Mesenchymal stem cell (in vitro differentiated cells and primary cell): ENCODE measurements around the gene ATIC.

Source experiments
- DNase-seq: peaks from one replicate; pipeline ENCODE4 v3.0.0-alpha.2; 2013
- H2AFZ ChIP-seq: one replicate; pipeline ENCODE4 v1.6.1; 2013; ENCODE audit warnings: low read depth, mild to moderate bottlenecking, control low read depth, inconsistent platforms, low read length, moderate library complexity
- H2AK5ac ChIP-seq: 2 replicates; pipeline ENCODE4 v1.6.1; 2013; ENCODE audit warnings: low read length, moderate library complexity, mild to moderate bottlenecking, inconsistent platforms; ENCODE audit not compliant: severe bottlenecking
- H2BK120ac ChIP-seq: one replicate; pipeline ENCODE4 v1.6.1; 2013; ENCODE audit warnings: low read depth, mild to moderate bottlenecking, inconsistent platforms, low read length, moderate library complexity
- H2BK12ac ChIP-seq, 2 experiments: one replicate each; pipeline ENCODE4 v1.6.1; 2013; ENCODE audit warnings: inconsistent platforms in 2 of 2, low read length in 2 of 2, mild to moderate bottlenecking in 2 of 2, moderate library complexity in 2 of 2, control low read depth in 1 of 2
- H2BK15ac ChIP-seq: one replicate; pipeline ENCODE4 v1.6.1; 2013; ENCODE audit warnings: mild to moderate bottlenecking, low read depth, inconsistent platforms; ENCODE audit not compliant: poor library complexity, severe bottlenecking
- H2BK5ac ChIP-seq: 2 replicates; pipeline ENCODE4 v1.6.1; 2013; ENCODE audit warnings: low read depth, mild to moderate bottlenecking, low read length, control low read depth, inconsistent platforms; ENCODE audit not compliant: poor library complexity, severe bottlenecking
- H3K14ac ChIP-seq, 2 experiments: one replicate each; pipeline ENCODE4 v1.6.1; 2013; ENCODE audit warnings: inconsistent platforms in 2 of 2, low read length in 2 of 2, control low read depth in 1 of 2, mild to moderate bottlenecking in 1 of 2, moderate library complexity in 1 of 2
- H3K18ac ChIP-seq, 2 experiments: one replicate each; pipeline ENCODE4 v1.6.1; 2013; ENCODE audit warnings: inconsistent platforms in 2 of 2, low read length in 2 of 2, control low read depth in 1 of 2, low read depth in 1 of 2, mild to moderate bottlenecking in 1 of 2
- H3K23ac ChIP-seq, 2 experiments: one replicate each; pipeline ENCODE4 v1.6.1; 2013; ENCODE audit warnings: inconsistent platforms in 2 of 2, low read length in 2 of 2, mild to moderate bottlenecking in 2 of 2, moderate library complexity in 2 of 2, control low read depth in 1 of 2
- H3K27ac ChIP-seq: 2 replicates; pipeline ENCODE4 v1.5.1; 2013; ENCODE audit warnings: mild to moderate bottlenecking, moderate library complexity, low read length, control low read depth, inconsistent platforms; ENCODE audit not compliant: poor library complexity, severe bottlenecking
- H3K27me3 ChIP-seq, 2 experiments: 2 replicates each; pipeline versions ENCODE4 v1.6.1 to v1.7.0; 2013; ENCODE audit warnings: low read length in 2 of 2, mild to moderate bottlenecking in 2 of 2, moderate library complexity in 2 of 2, control low read depth in 1 of 2, inconsistent platforms in 1 of 2; ENCODE audit not compliant: control insufficient read depth in 1 of 2, insufficient read depth in 1 of 2
- H3K36me3 ChIP-seq, 2 experiments: 2 replicates each; pipeline versions ENCODE4 v1.6.1 to v1.7.0; 2013; ENCODE audit warnings: low read length in 2 of 2, control low read depth in 1 of 2, inconsistent platforms in 1 of 2, low read depth in 1 of 2, mild to moderate bottlenecking in 1 of 2; ENCODE audit not compliant: insufficient read depth in 2 of 2, control insufficient read depth in 1 of 2
- H3K4ac ChIP-seq, 2 experiments: one replicate each; pipeline ENCODE4 v1.6.1; 2013; ENCODE audit warnings: inconsistent platforms in 2 of 2, low read length in 2 of 2, mild to moderate bottlenecking in 2 of 2, moderate library complexity in 2 of 2, control low read depth in 1 of 2, low read depth in 1 of 2
- H3K4me1 ChIP-seq: 2 replicates; pipeline ENCODE4 v1.6.1; 2013; ENCODE audit warnings: low read depth, low read length, control low read depth; ENCODE audit not compliant: control insufficient read depth, insufficient read depth
- H3K4me2 ChIP-seq: 2 replicates; pipeline ENCODE4 v1.6.1; 2013; ENCODE audit warnings: low read length, mild to moderate bottlenecking, inconsistent platforms; ENCODE audit not compliant: poor library complexity, severe bottlenecking
- H3K4me3 ChIP-seq, 2 experiments: 2 replicates each; pipeline versions ENCODE4 v1.5.1 to v1.7.0; 2013; ENCODE audit warnings: low read length in 2 of 2, mild to moderate bottlenecking in 2 of 2, control low read depth in 1 of 2, low read depth in 1 of 2; ENCODE audit not compliant: insufficient read depth in 1 of 2
- H3K79me1 ChIP-seq: replicated peaks from 2 replicates; pipeline ENCODE4 v1.6.1; 2013; ENCODE audit warnings: mild to moderate bottlenecking, control low read depth, low read length, inconsistent platforms; ENCODE audit not compliant: poor library complexity, severe bottlenecking
- H3K9ac ChIP-seq: 2 replicates; pipeline ENCODE4 v1.7.0; 2013; ENCODE audit warnings: mild to moderate bottlenecking, low read length, moderate library complexity
- H3K9me3 ChIP-seq: 2 replicates; pipeline ENCODE4 v1.7.0; 2013; ENCODE audit warnings: mild to moderate bottlenecking, low read length; ENCODE audit not compliant: control insufficient read depth
- H4K8ac ChIP-seq: one replicate; pipeline ENCODE4 v1.6.1; 2013; ENCODE audit warnings: inconsistent platforms, mild to moderate bottlenecking, low read length, moderate library complexity
- H4K91ac ChIP-seq: one replicate; pipeline ENCODE4 v1.6.1; 2013; ENCODE audit warnings: mild to moderate bottlenecking, low read length, inconsistent platforms
- WGBS: methylation state at CpG from one replicate; pipeline ENCODE4 v1.1.7; 2013; ENCODE audit warnings: mixed read lengths; 5-methylcytosine and 5-hydroxymethylcytosine counted together

Gene ATIC

GRCh38 chr2:215382011-215382410, 70.2 kb downstream of the ATIC start:
- Histone ChIP-seq H2BK5ac (no peak overlapping the region), H2BK15ac (no peak overlapping the region), H2BK120ac (no peak overlapping the region), H3K14ac (no peak overlapping the region), H2BK12ac (no peak overlapping the region), H2AFZ (no peak overlapping the region), H3K18ac (no peak overlapping the region), H3K4ac (no peak overlapping the region), H3K9me3 (no peaks in the 10 kb centered on the region), H3K27ac (peak overlapping the region; percentile 13), H3K79me1 (peaks cover 4% of the 10 kb centered on the region), H3K36me3 (peaks cover 53 to 96% of the 10 kb centered on the region in 2 experiments), H3K9ac (peak overlapping the region; percentile 66), H4K91ac (no peak overlapping the region), H4K8ac (no peak overlapping the region), H2AK5ac (no peak overlapping the region), H3K23ac (no peak overlapping the region), H3K4me3 (no peak overlapping the region), H3K4me1 (peaks cover 8% of the 10 kb centered on the region), H3K4me2 (no peak overlapping the region), H3K27me3 (no peaks in the 10 kb centered on the region)
- 97% methylated on average over 5 of the region's 7 CpGs for WGBS
- DNase-seq, result no peak

- Histone ChIP-seq H4K91ac (no peak overlapping the region), H3K27me3 (no peaks in the 10 kb centered on the region), H3K14ac (no peak overlapping the region), H4K8ac (no peak overlapping the region), H3K4me2 (no peak overlapping the region), H2AK5ac (no peak overlapping the region), H3K4me3 (no peak overlapping the region), H3K23ac (no peak overlapping the region), H3K27ac (no peak overlapping the region), H2BK12ac (no peak overlapping the region), H3K79me1 (peaks cover 4% of the 10 kb centered on the region), H3K18ac (no peak overlapping the region), H2BK15ac (no peak overlapping the region), H3K4me1 (peaks cover 6% of the 10 kb centered on the region), H3K36me3 (peaks cover 49 to 96% of the 10 kb centered on the region in 2 experiments), H2BK5ac (no peak overlapping the region), H3K4ac (no peak overlapping the region), H3K9me3 (no peaks in the 10 kb centered on the region), H2AFZ (no peak overlapping the region), H3K9ac (peak overlapping the region; percentile 66), H2BK120ac (no peak overlapping the region)
- no peak for DNase-seq
Measured at GRCh38 chr2:215382480-215382879, 70.6 kb downstream of the ATIC start.

- H3K27ac ChIP-seq, result peak overlapping the region; percentile 52
- 99% methylated on average over 7 of the region's 8 CpGs for WGBS
Measured at GRCh38 chr2:215383652-215384279, 71.9 kb downstream of the ATIC start.

GRCh38 chr2:215384710-215385109, 72.9 kb downstream of the ATIC start:
- peak overlapping the region; percentile 14 for H3K27ac ChIP-seq
- no peak overlapping the region for H2AFZ ChIP-seq
- no peak overlapping the region for H2BK15ac ChIP-seq
- no peak overlapping the region for H4K8ac ChIP-seq
- DNase-seq, result no peak
- H3K4me3 ChIP-seq, result no peak overlapping the region
- no peak overlapping the region for H2BK12ac ChIP-seq
- no peaks in the 10 kb centered on the region for H3K9me3 ChIP-seq
- 97% methylated on average over 4 of the region's 7 CpGs for WGBS
- H3K36me3 ChIP-seq, result peaks cover 48 to 95% of the 10 kb centered on the region in 2 experiments
- no peak overlapping the region for H2BK5ac ChIP-seq
- no peak overlapping the region for H3K4me2 ChIP-seq
- no peak overlapping the region for H4K91ac ChIP-seq
- H3K14ac ChIP-seq, result no peak overlapping the region
- H3K18ac ChIP-seq, result no peak overlapping the region
- H3K27me3 ChIP-seq, result no peaks in the 10 kb centered on the region
- H3K23ac ChIP-seq, result no peak overlapping the region
- H2AK5ac ChIP-seq, result no peak overlapping the region
- peak overlapping the region; percentile 66 for H3K9ac ChIP-seq
- no peak overlapping the region for H2BK120ac ChIP-seq
- peaks cover 4% of the 10 kb centered on the region for H3K4me1 ChIP-seq
- H3K4ac ChIP-seq, result no peak overlapping the region
- peaks cover 4% of the 10 kb centered on the region for H3K79me1 ChIP-seq

More at GRCh38 chr2:215383652-215384279, 71.9 kb downstream of the ATIC start:
- Histone ChIP-seq H3K4ac (no peak overlapping the region), H2AFZ (no peak overlapping the region), H2BK5ac (no peak overlapping the region), H3K9me3 (no peaks in the 10 kb centered on the region), H2AK5ac (no peak overlapping the region), H3K4me1 (peaks cover 6% of the 10 kb centered on the region), H2BK12ac (no peak overlapping the region), H4K91ac (no peak overlapping the region), H3K36me3 (peaks cover 48 to 96% of the 10 kb centered on the region in 2 experiments), H3K18ac (no peak overlapping the region), H3K4me3 (no peak overlapping the region), H2BK120ac (no peak overlapping the region), H3K27me3 (no peaks in the 10 kb centered on the region), H3K23ac (no peak overlapping the region), H2BK15ac (no peak overlapping the region), H4K8ac (no peak overlapping the region), H3K79me1 (peaks cover 4% of the 10 kb centered on the region), H3K14ac (no peak overlapping the region), H3K4me2 (no peak overlapping the region), H3K9ac (peak overlapping the region; percentile 66)
- DNase-seq, result no peak
